ENCODE measurements around the gene S100A7A. TPM values are rescaled to one million over a fixed set of nuclear protein-coding genes. Genes with fewer than 3 reads are reported as not detected.
"Not testable (repeated sequence)": the region's sequence is repeated elsewhere in the genome, so short reads cannot be mapped to it uniquely, and the experiment has no call there.

The S100A7A gene
- total RNA-seq, 1 donor from 2014 or later = not detected

DNA sequence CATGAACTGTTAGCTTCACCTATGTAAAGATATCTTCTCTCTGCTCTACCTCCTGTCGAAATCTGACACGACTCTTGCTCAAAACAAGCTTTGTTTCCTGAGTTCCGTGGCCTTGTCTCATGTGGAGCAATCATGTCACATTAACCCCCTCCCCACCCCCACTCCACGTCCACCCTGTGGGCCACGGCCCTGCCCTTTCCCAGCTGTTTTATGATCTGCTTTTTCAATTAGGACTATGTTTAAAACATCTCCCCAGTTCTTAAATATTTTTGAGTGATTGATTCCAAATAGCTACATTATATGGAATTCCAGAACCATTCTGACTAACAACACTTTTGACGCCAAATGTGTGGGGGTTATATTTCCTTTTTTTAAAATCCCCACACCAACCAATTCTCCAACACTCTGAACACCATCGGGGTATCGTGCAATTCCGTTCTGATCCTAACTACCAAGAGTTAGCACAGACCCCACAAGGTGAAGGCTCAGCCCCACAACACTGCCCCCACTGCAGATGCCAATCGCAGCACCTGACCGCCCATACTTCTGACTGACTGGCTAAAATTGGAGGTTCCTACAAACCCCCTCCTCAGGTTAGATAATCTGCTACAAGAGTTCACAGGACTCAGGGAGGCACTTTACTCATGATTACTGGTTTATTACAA is 12.8 kb upstream of the S100A7A start:
- peaks cover 35% of the 10 kb centered on the region for H3K27me3 Mint-ChIP-seq
- no peak overlapping the region for H3K27ac Mint-ChIP-seq
- ATAC-seq (ENCODE audit: low read depth) (no peak), DNase-seq (no peak)
- intact Hi-C loops (cut with micrococcal nuclease) = loop anchor here (2.0 kb wide), 1 partner anchor 51 kb away; no protein-coding TSS in a partner anchor
- TF ChIP-seq, protein P1, sequence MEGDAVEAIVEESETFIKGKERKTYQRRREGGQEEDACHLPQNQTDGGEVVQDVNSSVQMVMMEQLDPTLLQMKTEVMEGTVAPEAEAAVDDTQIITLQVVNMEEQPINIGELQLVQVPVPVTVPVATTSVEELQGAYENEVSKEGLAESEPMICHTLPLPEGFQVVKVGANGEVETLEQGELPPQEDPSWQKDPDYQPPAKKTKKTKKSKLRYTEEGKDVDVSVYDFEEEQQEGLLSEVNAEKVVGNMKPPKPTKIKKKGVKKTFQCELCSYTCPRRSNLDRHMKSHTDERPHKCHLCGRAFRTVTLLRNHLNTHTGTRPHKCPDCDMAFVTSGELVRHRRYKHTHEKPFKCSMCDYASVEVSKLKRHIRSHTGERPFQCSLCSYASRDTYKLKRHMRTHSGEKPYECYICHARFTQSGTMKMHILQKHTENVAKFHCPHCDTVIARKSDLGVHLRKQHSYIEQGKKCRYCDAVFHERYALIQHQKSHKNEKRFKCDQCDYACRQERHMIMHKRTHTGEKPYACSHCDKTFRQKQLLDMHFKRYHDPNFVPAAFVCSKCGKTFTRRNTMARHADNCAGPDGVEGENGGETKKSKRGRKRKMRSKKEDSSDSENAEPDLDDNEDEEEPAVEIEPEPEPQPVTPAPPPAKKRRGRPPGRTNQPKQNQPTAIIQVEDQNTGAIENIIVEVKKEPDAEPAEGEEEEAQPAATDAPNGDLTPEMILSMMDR (IDR thresholded peaks at IDR 0.05) = no peak
- H3K4me3 Mint-ChIP-seq = no peak overlapping the region
- ChIA-PET POLR2A (no interaction called here), CTCF (no interaction called here)
- H3K4me1 Mint-ChIP-seq = no peaks in the 10 kb centered on the region
- no peaks in the 10 kb centered on the region for H3K36me3 Mint-ChIP-seq (ENCODE audit: low read depth)
- no peaks in the 10 kb centered on the region for H3K9me3 Mint-ChIP-seq

DNA sequence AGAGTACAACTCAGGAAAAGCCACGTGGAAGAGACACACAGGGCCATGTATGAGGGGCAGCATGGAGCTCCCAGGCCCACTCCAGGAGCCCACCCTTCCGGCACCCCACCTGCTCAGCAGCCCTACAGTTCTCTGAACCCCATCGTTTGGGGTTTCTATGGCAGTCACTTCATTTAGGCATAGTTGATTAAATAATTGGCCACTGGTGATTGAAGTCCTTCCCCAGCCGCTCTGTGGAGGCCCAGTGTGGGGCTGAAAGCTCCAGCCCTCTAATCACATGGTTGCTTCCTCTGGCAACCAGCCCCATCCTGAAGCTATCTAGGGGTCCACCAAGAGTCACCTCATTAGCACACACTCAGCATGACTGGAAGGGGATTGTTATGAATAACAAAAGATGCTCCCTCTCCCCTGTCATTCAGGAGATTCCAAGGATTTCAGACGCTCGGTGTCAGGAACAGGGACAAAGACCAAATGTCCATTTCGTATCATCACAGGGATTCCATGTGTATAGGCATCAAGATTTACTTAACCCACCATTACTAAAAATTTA is 12.2 kb upstream of the S100A7A start:
- Mint-ChIP-seq H3K4me3 (no peak overlapping the region), H3K4me1 (no peaks in the 10 kb centered on the region), H3K27me3 (peaks cover 32% of the 10 kb centered on the region), H3K9me3 (no peaks in the 10 kb centered on the region), H3K27ac (no peak overlapping the region), H3K36me3 (ENCODE audit: low read depth) (no peaks in the 10 kb centered on the region)
- POLR2A ChIA-PET = no interaction called here
- no peak for ATAC-seq (ENCODE audit: low read depth)
- intact Hi-C loops (cut with micrococcal nuclease) = loop anchor here (2.0 kb wide), 1 partner anchor 51 kb away; no protein-coding TSS in a partner anchor
- CTCF ChIA-PET = no interaction called here
- DNase-seq = no peak
- TF ChIP-seq, protein P1 (IDR thresholded peaks at IDR 0.05) = no peak

DNA sequence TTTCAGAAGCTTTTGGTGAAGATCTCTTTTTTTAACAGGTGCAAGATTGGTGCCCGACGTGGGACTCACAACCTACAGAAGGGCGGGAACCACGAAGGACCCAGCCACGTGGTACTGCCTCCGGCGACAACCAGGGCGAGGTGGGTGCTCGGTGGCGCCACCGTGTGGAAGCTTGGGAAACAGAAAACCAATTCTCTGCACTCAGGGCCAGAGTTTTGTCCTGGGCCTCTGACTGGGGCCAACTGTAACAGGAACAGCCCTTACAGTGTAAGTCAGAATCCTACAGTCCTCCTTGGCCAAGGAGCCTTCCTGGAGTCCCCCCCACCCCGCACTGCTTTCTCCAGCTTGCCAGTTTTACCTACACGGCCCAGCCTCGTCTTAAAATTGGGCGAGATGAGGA is 11.6 kb upstream of the S100A7A start:
- intact Hi-C loops (cut with micrococcal nuclease) = loop anchor here (2.0 kb wide), 1 partner anchor 52 kb away; no protein-coding TSS in a partner anchor
- DNase-seq = no peak
- TF ChIP-seq, protein P1 (IDR thresholded peaks at IDR 0.05) = no peak
- POLR2A ChIA-PET = no interaction called here
- ATAC-seq (ENCODE audit: low read depth) = no peak
- Mint-ChIP-seq H3K27me3 (peaks cover 31% of the 10 kb centered on the region), H3K27ac (no peak overlapping the region), H3K4me3 (no peak overlapping the region), H3K9me3 (no peaks in the 10 kb centered on the region), H3K36me3 (ENCODE audit: low read depth) (no peaks in the 10 kb centered on the region), H3K4me1 (no peaks in the 10 kb centered on the region)
- CTCF ChIA-PET = no interaction called here

DNA sequence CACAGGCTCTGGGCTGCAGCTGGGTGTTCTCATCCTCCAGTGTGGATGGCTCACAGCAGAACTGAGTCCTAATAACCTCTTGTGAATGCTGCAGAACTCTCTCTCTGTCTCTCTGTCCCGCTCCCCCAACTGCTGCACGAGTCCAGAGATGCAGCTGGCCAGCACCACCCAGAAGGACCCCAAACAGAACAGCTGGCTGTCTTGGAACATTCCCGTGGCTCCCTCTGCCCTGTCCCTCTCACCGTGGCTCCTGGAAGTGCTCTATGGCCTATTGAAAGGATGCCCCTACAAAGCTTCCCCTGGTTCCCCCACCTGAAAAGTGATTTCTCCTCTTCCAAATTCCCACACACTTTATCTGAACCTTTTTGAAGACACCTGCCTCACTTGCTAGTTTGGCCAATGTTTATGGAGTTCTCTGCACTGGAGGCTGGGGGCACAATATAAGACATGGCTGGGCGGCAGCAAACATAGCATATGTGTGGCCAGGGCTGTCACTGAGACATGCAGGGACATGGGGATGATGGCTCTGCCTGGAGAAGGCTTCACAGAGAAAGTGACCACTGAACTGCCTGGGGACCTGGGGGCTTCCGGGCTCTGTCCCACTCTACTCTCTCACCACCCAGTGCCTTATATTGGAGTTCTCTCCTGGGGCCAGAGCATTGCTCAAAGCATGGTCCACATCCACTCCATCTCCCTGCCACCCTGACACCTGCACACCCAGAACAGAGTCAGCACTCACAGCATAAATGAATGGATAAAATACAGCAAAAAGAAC is 10.3 kb upstream of the S100A7A start:
- H3K27ac Mint-ChIP-seq; POLR2A ChIA-PET; H3K36me3 Mint-ChIP-seq (ENCODE audit: low read depth); DNase-seq; H3K9me3 Mint-ChIP-seq; H3K4me1 Mint-ChIP-seq; H3K4me3 Mint-ChIP-seq; ATAC-seq (ENCODE audit: low read depth); CTCF ChIA-PET: not testable (repeated sequence)
- intact Hi-C loops (cut with micrococcal nuclease) = loop anchor here (2.0 kb wide), 1 partner anchor 53 kb away; no protein-coding TSS in a partner anchor
- peaks cover 35% of the 10 kb centered on the region for H3K27me3 Mint-ChIP-seq

DNA sequence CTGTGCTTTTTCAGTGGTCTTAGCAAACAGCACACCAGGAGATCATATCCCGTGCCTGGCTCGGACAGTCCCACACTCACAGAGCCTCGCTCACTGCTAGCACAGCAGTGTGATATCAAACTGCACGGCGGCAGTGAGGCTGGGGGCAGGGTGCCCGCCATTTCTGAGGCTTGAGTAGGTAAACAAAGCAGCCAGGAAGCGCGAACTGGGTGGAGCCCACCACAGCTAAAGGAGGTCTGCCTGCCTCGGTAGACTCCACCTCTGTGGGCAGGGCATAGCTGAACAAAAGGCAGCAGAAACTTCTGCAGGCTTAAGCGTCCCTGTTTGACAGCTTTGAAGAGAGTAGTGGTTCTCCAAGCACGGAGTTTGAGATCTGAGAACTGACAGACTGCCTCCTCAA is 9.0 kb upstream of the S100A7A start:
- H3K27ac Mint-ChIP-seq; CTCF ChIA-PET; POLR2A ChIA-PET; DNase-seq; H3K9me3 Mint-ChIP-seq; ATAC-seq (ENCODE audit: low read depth); H3K4me1 Mint-ChIP-seq; H3K36me3 Mint-ChIP-seq (ENCODE audit: low read depth); H3K4me3 Mint-ChIP-seq; intact Hi-C loops (cut with micrococcal nuclease): not testable (repeated sequence)
- peaks cover 35% of the 10 kb centered on the region for H3K27me3 Mint-ChIP-seq

DNA sequence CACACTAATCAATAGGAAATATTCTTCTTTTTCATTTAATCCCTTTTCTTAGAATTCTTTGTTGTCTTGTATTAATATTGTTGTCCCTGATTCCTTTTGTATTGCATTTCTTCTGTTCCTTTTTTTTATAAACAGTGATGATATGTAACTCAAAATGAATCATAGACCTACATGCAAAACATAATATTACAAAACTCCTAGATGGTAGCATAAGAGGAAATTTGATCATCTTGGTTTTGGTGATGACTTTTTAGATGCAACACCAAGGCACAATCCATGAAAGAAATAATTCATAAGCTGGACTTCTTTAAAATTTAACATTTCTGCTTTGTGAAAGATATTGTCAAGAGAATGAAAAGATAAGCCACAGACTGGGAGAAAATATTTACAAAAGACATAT is 2.4 kb upstream of the S100A7A start:
- H3K9me3 Mint-ChIP-seq; POLR2A ChIA-PET; H3K36me3 Mint-ChIP-seq (ENCODE audit: low read depth); DNase-seq; CTCF ChIA-PET; ATAC-seq (ENCODE audit: low read depth); H3K27ac Mint-ChIP-seq; H3K4me3 Mint-ChIP-seq; intact Hi-C loops (cut with micrococcal nuclease); H3K4me1 Mint-ChIP-seq: not testable (repeated sequence)
- H3K27me3 Mint-ChIP-seq = peaks cover 12% of the 10 kb centered on the region

Measured in activated B cell treated with CpG ODN at 0.5 μM for 24 hours (primary cell).